Stimulated activated CD4-positive, alpha-beta T cell treated with anti-CD3 and anti-CD28 coated beads, Interleukin-15, amount 100 ng/mL, for 1 hour (primary cell): ENCODE results near the gene OVCA2.

Experiments
- DNase-seq, 2 donors: peaks; one replicate each; pipeline ENCODE4 v3.0.0-alpha.2; 2020; ENCODE audit warnings: low read depth in 1 of 2, low spot score in 1 of 2

The OVCA2 gene

GRCh38 chr17:2084766-2085647 is 43.2 kb downstream of the OVCA2 start:
- no peak for DNase-seq

GRCh38 chr17:2085648-2085949 is 43.8 kb downstream of the OVCA2 start:
- no peak for DNase-seq

GRCh38 chr17:2086306-2086705 is 44.5 kb downstream of the OVCA2 start:
- no peak for DNase-seq

GRCh38 chr17:2087597-2088211 is 45.9 kb downstream of the OVCA2 start:
- DNase-seq: no peak

GRCh38 chr17:2089021-2089422 is 47.2 kb downstream of the OVCA2 start:
- no peak for DNase-seq

GRCh38 chr17:2090210-2090641 is 48.4 kb downstream of the OVCA2 start:
- DNase-seq: no peak

GRCh38 chr17:2090804-2091534 is 49.1 kb downstream of the OVCA2 start:
- no peak for DNase-seq

- no peak for DNase-seq
Measured at GRCh38 chr17:2092253-2092652, 50.4 kb downstream of the OVCA2 start.
